Activated CD4-positive, alpha-beta T cell treated with anti-CD3 and anti-CD28 coated beads, Interleukin-2, amount 50 U/mL, for 24 hours (primary cell): ENCODE data around the gene FHOD1.

Source experiments
- DNase-seq, 2 donors: peaks; one replicate each; pipeline ENCODE4 v3.0.0-alpha.2; 2020; ENCODE audit warnings: low read depth in 1 of 2, low spot score in 1 of 2

Gene FHOD1

GRCh38 chr16:67247192-67248072, at the start of gene FHOD1:
Gene FHOD1 (minus strand): TSS chr16:67247481. CDS start chr16:67247410, 71 bp downstream.
- peak; percentile 95 to 96 for DNase-seq

GRCh38 chr16:67296420-67296819, 49.1 kb upstream of the FHOD1 start:
- no peak for DNase-seq

GRCh38 chr16:67294938-67295361, 47.7 kb upstream of the FHOD1 start:
- no peak for DNase-seq

DNA sequence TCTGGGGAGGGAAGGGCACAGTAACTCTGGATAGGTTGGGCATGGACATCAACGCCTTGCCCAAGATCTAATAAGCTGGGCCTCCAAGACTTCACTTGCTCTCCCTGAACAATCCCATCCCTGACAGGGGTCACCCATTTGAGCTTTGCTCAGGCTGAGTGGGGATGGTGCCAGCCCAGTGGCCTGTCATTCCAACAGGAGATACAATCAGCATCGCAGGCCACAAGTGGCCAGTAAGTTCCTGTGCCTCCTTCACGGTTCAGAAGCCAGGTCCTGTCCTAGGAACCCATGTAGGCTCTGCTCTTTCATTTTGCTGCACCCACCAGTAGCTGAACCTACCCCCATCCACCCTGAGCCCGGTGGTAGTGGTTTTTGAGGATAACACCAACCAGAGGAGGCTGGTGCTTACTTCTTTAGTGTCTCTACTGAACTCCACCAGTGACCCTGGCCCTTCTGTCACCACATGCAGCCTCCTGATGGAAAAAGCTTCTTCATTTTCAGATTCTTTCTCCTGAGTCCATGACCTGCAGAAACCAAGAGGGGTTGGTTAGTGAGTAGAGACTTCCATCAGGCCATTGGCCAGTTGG, 47.0 kb upstream of the FHOD1 start:
- DNase-seq, result no peak

- DNase-seq, result no peak
Measured at GRCh38 chr16:67291461-67291860, 44.2 kb upstream of the FHOD1 start.

DNA sequence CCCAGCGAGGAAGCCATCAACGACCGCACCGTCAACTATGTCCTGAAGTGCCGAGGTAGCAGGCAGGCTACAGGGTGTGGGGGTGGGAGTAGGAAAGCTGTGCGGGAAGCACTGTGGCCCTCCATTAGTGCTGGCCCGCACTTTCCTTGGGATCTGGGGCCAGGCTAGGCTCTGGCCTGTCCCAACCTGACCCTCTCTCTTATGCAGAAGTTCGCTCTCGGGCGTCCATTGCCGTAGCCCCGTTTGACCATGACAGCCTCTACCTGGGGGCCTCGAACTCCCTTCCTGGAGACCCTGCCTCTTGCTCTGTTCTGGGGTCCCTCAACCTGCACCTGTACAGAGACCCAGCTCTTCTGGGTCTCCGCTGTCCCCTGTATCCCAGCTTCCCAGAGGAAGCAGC, 40.7 kb upstream of the FHOD1 start:
- no peak for DNase-seq

- DNase-seq, result no peak
Measured at GRCh38 chr16:67286441-67287235, 39.4 kb upstream of the FHOD1 start.

DNA sequence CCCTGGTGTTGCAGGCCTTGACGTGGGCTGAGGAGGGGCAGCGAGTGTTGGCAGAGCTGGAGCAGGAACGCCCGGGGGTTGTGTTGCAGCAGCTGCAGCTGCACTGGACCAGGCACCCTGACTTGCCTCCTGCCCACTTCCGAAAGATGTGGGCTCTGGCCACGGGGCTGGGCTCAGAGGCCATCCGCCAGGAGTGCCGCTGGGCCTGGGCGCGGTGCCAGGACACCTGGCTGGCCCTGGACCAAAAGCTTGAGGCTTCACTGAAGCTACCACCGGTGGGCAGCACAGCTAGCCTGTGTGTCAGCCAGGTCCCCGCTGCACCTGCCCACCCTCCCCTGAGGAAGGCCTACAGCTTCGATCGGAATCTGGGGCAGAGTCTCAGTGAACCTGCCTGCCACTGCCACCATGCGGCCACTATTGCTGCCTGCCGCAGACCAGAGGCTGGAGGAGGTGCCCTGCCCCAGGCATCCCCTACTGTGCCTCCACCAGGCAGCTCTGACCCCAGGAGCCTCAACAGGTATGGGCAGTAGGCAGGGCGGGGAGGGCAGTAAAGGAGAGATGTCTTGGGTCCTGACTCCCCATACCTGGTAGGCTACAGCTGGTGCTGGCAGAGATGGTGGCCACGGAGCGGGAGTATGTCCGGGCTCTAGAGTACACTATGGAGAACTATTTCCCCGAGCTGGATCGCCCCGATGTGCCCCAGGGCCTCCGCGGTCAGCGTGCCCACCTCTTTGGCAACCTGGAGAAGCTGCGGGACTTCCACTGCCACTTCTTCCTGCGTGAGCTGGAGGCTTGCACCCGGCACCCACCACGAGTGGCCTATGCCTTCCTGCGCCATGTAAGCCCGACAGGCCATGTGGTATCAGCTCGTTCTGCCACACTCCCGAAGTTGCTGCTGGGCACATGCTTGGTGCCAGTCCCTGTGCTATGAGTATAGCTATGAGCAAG, 37.7 kb upstream of the FHOD1 start:
- no peak for DNase-seq

DNA sequence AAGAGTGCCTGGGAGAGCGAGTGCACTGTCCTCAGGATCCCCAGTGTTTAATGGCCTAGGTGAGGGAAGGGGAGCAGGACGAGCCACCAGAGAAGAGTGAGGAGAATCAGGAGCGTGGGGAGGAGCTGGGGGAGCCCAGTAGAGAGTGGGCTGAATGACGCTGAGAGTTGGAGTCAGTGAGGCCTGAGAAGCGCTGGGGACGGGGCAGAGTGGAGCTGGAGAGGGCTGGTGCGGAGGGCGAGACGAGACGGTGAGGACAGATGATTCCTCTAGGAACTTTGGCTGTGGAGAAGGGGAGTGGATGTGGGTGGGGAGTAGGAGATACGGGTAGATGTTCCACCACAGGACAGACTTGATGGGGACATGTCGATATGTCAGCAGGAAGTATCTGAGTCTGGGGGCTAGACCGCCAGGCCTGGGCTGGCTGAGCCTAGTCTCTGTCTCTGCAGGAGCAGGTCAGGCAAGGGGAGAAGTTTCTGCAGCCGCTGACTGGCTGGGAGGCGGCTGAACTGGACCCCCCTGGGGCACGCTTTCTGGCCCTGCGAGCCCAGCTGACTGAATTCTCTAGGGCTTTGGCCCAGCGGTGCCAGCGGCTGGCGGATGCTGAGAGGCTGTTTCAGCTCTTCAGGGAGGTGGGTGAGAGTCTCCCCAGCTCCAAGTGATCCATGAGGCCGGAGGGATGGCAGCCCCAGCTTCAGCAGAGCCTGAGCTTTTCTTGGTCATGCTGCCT, 36.7 kb upstream of the FHOD1 start:
- DNase-seq, result no peak

DNA sequence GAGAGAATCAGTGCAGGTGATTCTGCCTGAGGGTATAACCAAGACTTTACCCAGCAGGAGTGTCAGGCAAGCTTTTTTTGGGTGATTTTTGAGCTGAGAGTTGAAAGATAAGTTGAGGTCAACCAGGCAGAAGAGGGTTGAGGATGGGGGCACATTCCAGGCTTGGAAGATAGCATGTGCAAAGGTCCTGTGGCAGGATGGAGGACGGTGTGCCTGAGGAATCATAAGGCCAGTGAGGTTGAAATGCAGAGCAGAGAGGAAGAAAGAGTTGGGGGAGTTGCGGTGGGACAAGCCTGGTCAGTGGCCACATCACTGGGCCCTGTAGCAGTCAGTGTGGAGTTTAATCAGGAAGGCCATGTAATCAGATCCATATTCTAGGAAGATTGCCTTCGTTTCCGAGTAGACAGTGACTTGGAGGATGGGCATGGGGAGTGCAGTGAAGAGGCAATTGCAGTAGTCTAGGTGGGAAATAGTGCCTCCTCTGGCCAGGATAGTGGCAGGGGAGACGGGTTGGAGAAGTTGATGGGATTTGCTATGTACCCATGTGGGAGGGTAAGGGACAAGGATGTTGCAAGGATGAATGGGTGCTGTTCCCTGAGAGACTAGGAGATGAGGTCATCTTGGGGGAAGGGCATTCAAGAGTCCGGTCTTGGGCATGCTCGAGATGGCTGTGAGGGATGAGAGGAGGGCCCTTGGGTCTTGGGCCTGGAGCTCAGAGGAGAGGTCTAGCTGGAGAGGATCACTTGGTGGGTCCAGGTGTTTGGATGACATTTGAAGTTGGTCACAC, 36.0 kb upstream of the FHOD1 start:
- no peak for DNase-seq

- DNase-seq, result no peak
Measured at GRCh38 chr16:67282447-67282805, 35.1 kb upstream of the FHOD1 start.

DNA sequence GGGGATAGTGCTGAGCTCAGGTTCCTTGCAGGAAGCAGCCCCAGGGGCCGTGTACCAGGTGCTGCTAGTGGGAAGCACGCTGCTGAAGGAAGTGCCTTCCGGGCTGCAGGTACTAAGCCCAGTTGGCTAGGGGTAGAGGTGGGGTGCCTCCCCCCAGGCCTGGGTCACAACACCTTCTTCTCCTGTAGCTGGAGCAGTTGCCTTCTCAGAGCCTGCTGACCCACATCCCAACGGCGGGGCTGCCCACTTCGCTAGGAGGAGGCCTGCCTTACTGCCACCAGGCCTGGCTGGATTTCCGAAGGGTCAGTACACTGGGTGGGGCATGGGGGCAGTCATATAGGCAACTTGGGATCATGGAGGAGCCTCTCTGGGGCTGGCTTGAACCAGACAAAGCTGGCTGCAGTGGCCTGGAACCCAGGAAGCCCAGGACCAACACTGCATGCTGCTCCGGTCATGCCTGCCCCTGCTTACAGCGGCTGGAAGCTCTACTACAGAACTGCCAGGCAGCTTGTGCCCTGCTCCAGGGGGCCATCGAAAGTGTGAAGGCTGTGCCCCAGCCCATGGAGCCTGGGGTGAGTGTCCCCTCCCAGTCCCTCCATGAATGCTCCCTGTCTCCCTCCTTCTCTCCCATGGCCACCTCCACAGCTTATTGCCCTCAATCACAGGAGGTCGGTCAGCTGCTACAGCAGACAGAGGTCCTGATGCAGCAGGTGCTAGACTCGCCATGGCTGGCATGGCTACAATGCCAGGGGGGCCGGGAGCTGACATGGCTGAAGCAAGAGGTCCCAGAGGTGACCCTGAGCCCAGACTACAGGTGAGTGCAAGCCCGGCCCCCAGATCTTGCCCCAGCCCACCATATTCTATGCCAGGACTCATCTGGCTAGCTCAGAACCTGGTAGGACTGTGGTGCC, 34.5 kb upstream of the FHOD1 start:
- no peak for DNase-seq

DNA sequence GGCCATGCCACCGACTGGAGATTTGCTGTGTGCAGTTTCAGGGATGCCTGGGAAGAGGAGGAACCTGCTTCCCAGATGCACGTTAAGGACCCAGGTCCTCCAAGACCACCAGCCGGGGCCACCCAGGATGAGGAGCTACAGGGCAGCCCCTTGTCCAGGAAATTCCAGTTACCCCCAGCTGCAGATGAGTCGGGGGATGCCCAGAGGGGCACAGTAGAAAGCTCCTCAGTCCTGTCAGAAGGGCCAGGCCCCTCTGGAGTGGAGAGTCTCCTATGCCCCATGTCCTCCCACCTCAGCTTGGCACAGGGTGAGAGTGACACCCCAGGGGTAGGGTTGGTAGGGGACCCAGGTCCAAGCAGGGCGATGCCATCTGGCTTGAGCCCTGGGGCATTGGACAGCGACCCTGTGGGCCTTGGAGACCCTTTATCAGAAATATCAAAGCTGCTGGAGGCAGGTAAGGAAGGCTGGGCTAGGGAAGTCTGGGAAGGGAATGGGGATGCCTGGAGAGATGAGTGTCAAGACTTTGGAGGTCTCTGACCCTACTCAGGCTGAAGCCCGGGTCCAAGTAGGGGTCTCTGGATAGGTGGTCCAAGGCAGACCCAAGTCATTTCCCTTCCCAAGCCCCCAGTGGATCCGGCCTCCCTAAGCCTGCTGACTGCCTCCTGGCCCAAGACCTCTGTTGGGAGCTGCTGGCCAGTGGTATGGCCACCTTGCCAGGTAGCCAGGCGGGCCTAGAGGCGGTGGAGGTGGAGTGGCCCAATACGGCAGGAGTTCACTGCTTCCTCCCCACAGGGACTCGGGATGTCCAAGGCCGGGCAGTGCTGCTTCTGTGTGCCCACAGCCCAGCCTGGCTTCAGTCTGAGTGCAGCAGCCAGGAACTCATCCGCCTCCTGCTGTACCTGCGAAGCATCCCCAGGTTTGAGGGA, 33.1 kb upstream of the FHOD1 start:
- DNase-seq, result no peak

GRCh38 chr16:67279296-67280089, 32.2 kb upstream of the FHOD1 start, which contains the start of gene PLEKHG4:
Gene PLEKHG4 (plus strand): TSS chr16:67279532. CDS start chr16:67280045, 513 bp downstream.
- peak; percentile 69 to 73 for DNase-seq

GRCh38 chr16:67278773-67279295, 31.6 kb upstream of the FHOD1 start:
- peak; percentile 45 to 52 for DNase-seq
